SU-DHL-6 (cell line): Measurements from ENCODE around the gene ZNF785.
A peak's percentile ranks its signal among the peaks of the same experiment; 100 is the strongest.

Experiments used
- H2AFZ ChIP-seq: fragments of 200-600 bp; sonication (generic); 2 replicates; pipeline ENCODE4 v1.6.1; 2014; ENCODE audit warnings: low read depth, mild to moderate bottlenecking, moderate library complexity, mixed read lengths, antibody characterized with exemption, low read length; ENCODE audit not compliant: severe bottlenecking
- H3F3A ChIP-seq: fragments of 200-600 bp; shearing (Covaris generic); 2 replicates; pipeline ENCODE4 v1.6.0; 2016; ENCODE audit warnings: antibody characterized with exemption, mild to moderate bottlenecking; ENCODE audit not compliant: insufficient read depth
- H3K27ac ChIP-seq: fragments of 200-600 bp; sonication (generic); 2 replicates; pipeline ENCODE4 v1.5.1; 2016; ENCODE audit warnings: low read depth, mild to moderate bottlenecking, low read length, moderate library complexity, mixed read lengths
- H3K27me3 ChIP-seq: fragments of 200-600 bp; sonication (generic), shearing (Covaris generic); 2 replicates; pipeline ENCODE4 v1.6.0; 2014; ENCODE audit warnings: mild to moderate bottlenecking, low read length
- H3K36me3 ChIP-seq: fragments of 200-600 bp; sonication (generic); 2 replicates; pipeline ENCODE4 v1.6.1; 2014; ENCODE audit warnings: mild to moderate bottlenecking, low read length, mixed read lengths
- H3K4me2 ChIP-seq: fragments of 300-600, 200-600 bp; shearing (Covaris generic), sonication (generic); 2 replicates; pipeline ENCODE4 v1.6.0; 2014; ENCODE audit warnings: low read length, low read depth, mild to moderate bottlenecking; ENCODE audit not compliant: poor library complexity, severe bottlenecking
- H3K4me3 ChIP-seq: fragments of 200-600 bp; sonication (generic); 2 replicates; pipeline ENCODE4 v1.5.1; 2014; ENCODE audit warnings: antibody characterized with exemption, low read length, mild to moderate bottlenecking, mixed read lengths; ENCODE audit not compliant: insufficient read depth, poor library complexity, severe bottlenecking
- H3K79me2 ChIP-seq: fragments of 200-600 bp; sonication (generic); 2 replicates; pipeline ENCODE4 v1.6.1; 2014; ENCODE audit warnings: mild to moderate bottlenecking, low read length, moderate library complexity; ENCODE audit not compliant: insufficient read depth
- H3K9ac ChIP-seq: fragments of 200-600 bp; sonication (generic); 2 replicates; pipeline ENCODE4 v1.7.0; 2014; ENCODE audit warnings: mild to moderate bottlenecking, low read length
- H3K9me2 ChIP-seq: fragments of 200-600 bp; sonication (generic); replicated peaks from 2 replicates; pipeline ENCODE4 v1.6.1; 2014; ENCODE audit warnings: low read length; ENCODE audit not compliant: insufficient read depth
- H3K9me3 ChIP-seq: fragments of 200-600 bp; sonication (generic); 2 replicates; pipeline ENCODE4 v1.6.1; 2014; ENCODE audit warnings: low read length, mixed read lengths; ENCODE audit not compliant: insufficient read depth
- H4K20me1 ChIP-seq: fragments of 200-600 bp; sonication (generic); 2 replicates; pipeline ENCODE4 v1.6.1; 2014; ENCODE audit warnings: low read depth, mild to moderate bottlenecking, antibody characterized with exemption, low read length, moderate library complexity, mixed read lengths
- CTCF ChIP-seq: fragments of 200-600 bp; sonication (generic); IDR thresholded peaks from one replicate; pipeline ENCODE4 v1.5.1; 2017; ENCODE audit warnings: antibody characterized with exemption, mild to moderate bottlenecking, low read length, moderate library complexity; ENCODE audit not compliant: insufficient read depth, poor library complexity, severe bottlenecking
- EZH2phosphoT487 ChIP-seq: fragments of 200-600 bp; sonication (generic), shearing (Covaris generic); conservative IDR thresholded peaks from 2 replicates; pipeline ENCODE4 v1.6.1; 2018; ENCODE audit warnings: mild to moderate bottlenecking, antibody characterized with exemption, low read length, moderate library complexity, mixed read lengths

ZNF785 gene

GRCh38 chr16:30609002-30609925 is 23.8 kb upstream of the ZNF785 start:
- Histone ChIP-seq H3K36me3 (no peaks in the 10 kb centered on the region), H3K27ac (peak overlapping the region; percentile 73), H3K9me3 (no peaks in the 10 kb centered on the region), H3K79me2 (peaks cover 13% of the 10 kb centered on the region), H3K27me3 (no peaks in the 10 kb centered on the region), H3K9ac (peak overlapping the region; percentile 93), H3K4me2 (peak overlapping the region; percentile 95), H3F3A (peaks cover 8% of the 10 kb centered on the region), H3K4me3 (peak overlapping the region; percentile 72), H4K20me1 (no peaks in the 10 kb centered on the region), H2AFZ (peak overlapping the region; percentile 82), H3K9me2 (no peaks in the 10 kb centered on the region)
- TF ChIP-seq EZH2phosphoT487, result no peak
- no peak for TF ChIP-seq CTCF

GRCh38 chr16:30606004-30606403 is 20.5 kb upstream of the ZNF785 start:
- Histone ChIP-seq H3K9ac (no peak overlapping the region), H4K20me1 (no peaks in the 10 kb centered on the region), H3K27me3 (no peaks in the 10 kb centered on the region), H3K79me2 (peaks cover 13% of the 10 kb centered on the region), H2AFZ (no peak overlapping the region), H3K27ac (no peak overlapping the region), H3F3A (peaks cover 5% of the 10 kb centered on the region; the same call in 1 of the 2 replicates), H3K4me2 (no peak overlapping the region), H3K36me3 (no peaks in the 10 kb centered on the region), H3K9me2 (no peaks in the 10 kb centered on the region), H3K4me3 (no peak overlapping the region), H3K9me3 (no peaks in the 10 kb centered on the region)
- TF ChIP-seq CTCF (no peak), EZH2phosphoT487 (no peak)

- Histone ChIP-seq H3F3A (peaks cover 5% of the 10 kb centered on the region; the same call in 1 of the 2 replicates), H3K36me3 (no peaks in the 10 kb centered on the region), H3K4me3 (no peak overlapping the region), H2AFZ (no peak overlapping the region), H3K9me2 (no peaks in the 10 kb centered on the region), H3K9me3 (no peaks in the 10 kb centered on the region), H3K27me3 (no peaks in the 10 kb centered on the region), H3K9ac (no peak overlapping the region), H3K27ac (no peak overlapping the region), H3K4me2 (no peak overlapping the region), H4K20me1 (no peaks in the 10 kb centered on the region), H3K79me2 (peaks cover 13% of the 10 kb centered on the region)
- no peak for TF ChIP-seq EZH2phosphoT487
- TF ChIP-seq CTCF, result no peak
Observed at GRCh38 chr16:30605158-30605557, 19.7 kb upstream of the ZNF785 start.
